ENCODE results near the gene RBMS1.

Gene RBMS1

DNA sequence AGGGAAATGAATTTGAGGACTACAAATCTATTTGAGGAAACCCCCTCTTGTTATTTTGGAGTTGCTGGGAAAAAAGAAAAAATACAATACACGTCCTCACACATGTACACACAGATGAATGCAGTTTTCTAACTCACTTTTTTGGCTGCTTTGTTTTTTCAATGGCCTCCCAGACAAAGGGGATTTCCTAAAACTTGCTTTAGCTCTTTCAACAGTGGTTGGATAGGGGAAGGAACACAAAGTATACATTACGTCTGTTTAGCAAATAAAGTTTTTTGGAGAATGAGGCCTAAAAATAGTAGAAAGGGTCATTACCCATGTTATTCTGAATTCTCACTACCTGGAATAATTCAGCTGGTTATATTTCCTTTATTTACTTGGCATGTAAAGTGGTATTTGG lies 168.2 kb downstream of the RBMS1 start:
- no peak for DNase-seq

DNA sequence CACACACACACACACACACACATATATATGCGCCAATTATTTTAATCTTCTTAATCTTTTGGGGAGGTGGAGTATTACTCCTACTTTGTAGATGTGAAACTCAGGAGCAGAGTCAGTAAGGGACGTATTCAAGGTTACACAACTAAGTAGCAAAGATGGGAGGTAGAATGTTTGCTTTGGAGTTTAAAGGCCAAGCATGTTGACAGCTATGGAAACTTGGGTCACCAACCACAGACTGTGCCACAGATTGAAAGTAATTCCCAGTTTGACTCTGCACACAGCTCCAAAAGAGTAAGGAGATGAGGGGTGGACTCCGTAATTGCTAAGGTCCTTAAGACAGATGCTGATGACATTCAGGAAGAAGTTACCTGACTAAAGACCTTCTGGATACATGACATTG lies 168.7 kb downstream of the RBMS1 start:
- DNase-seq: no peak

DNA sequence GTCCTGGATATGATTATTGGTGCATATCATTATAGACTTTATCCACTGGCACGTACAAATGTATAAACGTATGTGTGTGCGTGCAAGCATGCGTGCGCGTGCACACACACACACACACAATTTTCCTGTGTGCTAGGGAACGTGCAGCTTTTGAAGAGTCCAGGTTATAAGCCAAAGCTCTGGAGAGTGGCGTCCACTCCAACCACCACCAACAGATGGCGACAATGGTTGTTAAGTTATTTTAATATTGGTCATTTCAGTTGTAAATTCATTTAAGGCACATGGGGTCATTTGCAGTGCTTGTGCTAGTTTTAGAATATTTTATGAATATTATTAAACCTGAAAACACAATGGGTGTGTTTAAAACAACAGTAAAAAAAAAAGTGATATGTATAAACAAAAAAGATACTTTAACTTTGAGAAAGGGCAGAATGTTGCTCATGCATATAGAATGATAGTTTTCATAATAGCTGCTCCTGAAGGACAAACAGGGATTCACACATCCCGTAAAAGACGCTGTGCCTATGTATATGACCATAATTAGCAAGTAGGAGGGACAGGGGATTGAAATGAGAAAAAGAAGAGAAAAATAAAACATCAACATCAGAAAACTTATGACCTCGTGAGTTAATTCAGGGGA lies 169.3 kb downstream of the RBMS1 start:
- DNase-seq: no peak

DNA sequence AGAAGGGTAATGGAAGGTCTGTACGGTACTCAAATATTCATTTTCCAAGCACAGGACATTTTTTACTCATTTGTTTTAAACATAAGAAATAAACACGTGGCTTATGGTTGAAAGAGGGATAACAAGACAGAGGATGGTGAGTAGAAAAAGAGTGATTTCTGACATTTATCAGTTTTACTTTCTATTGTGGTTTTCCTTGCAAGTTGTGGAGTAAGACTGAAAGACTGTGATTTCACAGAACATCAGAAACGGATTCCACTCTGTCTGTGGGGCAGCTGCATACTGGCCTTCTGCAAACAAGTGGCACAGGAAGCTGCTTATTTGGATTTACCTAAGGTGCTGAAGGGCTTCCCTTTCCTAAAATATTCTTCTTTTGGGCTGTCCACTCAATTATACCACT lies 171.3 kb downstream of the RBMS1 start:
- no peak for DNase-seq

DNA sequence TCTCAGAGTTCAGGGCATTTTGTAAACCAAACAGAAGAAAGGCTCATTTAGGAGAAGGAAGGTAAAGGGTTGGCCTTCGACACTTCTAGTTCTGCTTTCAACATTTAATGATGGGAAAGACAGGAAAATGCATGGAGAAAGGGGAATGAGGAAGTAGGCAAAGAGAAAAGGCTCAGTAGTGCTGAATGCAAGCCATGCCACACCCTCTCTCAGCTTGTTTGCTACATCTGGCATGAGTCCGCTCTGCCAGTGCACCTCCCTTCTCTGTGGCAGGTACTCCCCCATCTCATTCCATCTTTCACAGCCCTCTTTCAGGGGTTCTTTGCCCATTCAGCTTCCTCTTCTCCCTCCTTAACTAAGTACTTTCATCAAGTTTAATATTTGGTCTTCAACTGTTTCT lies 172.6 kb downstream of the RBMS1 start:
- DNase-seq: no peak

DNA sequence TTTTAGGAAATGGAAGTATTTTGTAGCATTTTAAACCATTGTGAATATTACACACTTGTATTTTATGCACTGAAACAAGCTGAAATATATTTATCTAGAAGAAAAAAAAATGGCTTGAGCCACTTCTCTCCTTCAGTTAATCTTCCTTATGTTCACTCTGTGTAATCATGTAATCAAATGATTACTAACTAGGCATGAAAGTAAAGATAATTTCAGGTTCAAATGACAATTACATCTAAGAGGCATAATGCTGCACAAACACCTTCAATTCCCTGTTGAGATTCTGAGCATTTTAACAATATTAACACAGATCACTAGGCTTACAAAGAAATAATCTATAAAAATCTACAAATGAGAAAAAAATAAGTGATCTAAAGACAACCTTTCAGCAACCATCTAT lies 173.9 kb downstream of the RBMS1 start:
- no peak for DNase-seq

DNA sequence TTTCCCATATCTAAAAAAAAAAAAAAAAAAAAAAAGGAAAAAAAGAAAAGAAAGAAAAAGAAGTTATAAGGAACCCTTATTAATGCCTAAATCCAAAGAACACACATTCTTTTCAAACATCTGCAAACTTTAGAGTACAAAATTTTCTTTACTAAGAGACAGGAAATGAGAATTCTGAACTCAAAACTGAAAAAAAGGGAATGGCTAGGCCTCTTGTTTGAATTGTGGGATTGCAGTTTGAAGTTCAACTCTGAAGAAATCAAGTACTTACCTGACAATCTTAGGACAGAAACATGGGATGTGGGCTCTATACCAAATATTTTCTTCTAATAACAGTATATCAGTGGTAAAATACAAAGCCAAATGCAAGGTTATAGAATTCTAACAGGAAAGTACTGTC lies 175.4 kb downstream of the RBMS1 start:
- DNase-seq: no peak

DNA sequence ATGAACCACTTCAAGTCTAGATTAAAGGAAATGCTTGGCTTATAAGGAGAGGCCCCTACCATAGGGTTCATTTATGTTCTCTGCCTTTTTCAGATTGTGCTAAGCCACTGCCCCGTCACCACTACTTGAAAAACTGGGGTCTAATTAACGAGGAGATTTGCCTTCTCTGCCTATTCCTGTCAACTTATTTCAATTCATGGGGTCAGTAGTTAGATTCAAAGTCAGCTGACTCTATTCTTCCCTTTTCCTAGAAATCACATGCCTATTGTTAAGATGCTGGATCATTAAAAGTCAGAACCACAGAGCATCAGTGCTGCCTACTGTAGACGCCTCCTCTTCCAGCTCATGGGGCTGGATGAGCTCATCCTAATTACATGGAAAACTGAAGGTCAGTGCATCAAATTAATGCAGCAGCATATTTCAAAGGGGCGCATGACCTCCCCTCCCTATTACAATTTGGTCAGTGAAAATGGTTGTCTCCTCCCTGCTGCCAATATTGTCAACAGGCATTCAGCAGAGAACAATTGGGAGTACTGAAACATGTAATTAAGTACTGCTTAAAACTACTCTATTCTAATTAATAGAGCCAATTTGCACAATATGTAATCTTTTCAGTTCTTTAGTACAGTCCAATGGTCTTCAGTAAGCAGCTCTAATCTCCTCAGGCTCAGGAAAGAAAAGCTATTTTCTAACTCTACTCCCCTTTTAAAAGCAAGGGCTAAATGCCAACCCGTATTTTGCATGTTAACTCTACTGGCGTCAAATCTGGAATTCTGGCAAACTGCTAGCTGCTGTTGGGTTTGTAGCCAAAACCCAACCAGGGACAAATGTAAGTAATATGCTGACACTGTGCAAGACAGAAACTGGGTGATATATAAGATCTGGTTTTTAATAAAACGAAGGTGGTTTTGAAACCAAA lies 176.2 kb downstream of the RBMS1 start:
- DNase-seq: no peak

DNA sequence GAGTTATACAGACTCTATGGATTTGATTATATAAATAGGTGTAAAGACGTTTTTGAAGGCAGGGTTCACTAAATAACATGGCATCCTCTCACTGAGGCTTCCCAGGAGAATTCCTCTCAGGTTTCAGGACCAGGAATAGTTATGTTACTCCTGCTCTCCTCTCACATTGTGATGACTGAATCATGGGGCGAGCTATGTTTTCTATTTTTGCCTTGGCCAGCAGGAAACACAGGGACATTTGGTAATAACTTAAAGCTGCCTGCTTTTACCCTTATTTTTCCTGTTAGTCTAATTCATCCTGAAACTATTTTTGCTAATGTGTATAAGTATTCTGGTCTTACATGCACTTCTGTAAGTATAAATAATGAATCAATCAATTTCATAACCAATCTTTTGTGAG lies 178.3 kb downstream of the RBMS1 start:
- no peak for DNase-seq

DNA sequence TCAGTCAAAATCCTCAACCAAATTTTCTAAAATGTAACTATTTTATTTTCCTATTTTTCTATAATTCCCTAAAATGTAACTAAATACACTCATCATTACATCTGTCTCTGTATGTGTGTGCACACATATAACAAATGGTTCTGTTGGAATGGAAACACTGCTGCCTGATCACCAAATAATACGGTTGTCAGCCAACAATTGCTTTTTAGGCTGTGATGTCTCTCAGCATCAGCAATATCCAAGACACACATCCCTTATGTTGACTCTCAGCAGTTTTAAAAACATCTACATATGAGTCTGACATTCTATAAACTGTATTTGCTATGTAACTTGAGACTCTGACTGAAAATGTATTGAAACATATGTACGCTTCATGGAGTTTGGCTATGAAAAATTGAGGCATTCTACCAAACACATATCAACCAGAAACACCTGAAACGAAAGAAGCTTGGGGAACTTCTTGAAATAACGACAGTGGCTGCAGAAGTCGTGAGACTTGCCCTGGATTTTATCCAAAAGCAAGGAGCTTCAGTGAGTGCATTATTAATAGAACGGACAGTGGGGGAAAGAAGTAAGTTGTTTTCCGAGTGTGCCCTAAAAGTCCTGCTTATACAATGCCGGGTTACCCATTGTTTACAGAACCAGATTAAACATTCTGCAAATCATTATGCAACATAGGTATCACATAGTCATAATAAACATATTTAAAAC lies 183.3 kb downstream of the RBMS1 start:
- DNase-seq: no peak

DNA sequence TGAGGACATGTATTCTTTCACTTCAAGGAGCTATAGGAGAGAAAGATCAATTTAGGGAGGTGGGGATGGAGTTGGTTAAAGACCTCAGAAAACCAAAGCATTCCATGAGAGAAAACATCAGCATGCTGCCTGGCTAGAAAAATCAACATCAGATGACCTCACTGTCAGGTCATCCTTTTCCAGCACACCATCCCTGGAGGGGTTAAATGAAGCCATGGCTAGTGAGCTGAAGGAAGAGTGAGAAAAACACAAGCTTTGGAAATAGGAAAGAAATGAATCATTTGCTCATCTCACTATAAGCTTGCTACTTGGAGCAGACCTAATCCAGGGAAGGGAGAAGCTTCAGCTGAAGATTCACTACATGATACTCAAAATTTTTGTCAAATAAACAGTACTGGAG lies 184.0 kb downstream of the RBMS1 start:
- no peak for DNase-seq

DNA sequence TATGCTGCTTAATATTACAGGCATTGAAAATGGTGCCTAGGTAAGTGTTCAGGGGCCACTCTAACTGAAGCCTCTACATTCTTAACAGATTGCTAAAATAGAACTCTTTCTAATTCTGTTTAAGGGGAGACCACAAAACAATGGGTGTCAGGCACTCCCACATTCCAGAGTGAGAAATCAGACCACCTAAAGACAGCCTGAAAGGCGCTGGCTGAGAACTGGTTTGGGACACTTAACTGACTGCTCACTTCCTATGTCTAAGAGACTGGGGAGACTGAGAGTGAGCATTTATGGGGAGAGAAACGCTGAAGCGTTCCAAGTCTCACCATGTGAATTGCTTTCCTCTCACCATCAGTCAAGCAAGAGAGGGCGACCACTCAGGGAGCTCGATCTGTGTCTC lies 184.7 kb downstream of the RBMS1 start:
- no peak for DNase-seq

DNA sequence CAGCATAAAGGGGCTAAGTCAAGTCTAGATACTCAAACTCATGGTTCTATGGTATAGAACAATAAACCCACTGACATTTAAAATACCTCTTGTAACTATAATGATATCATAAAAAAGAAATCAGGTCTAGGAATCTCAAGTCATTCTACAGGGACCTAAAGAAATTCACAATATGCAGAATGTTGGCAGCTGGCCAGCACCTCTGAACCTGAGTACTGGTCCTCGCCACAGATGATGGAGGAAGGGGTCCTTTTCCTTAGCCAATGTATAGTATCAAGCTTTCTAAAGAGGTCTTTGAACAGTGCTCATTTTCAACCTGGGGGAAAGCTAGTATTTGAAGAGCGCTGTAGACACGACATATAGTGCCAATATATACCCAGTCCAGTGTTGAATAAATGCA lies 185.1 kb downstream of the RBMS1 start:
- DNase-seq: no peak

DNA sequence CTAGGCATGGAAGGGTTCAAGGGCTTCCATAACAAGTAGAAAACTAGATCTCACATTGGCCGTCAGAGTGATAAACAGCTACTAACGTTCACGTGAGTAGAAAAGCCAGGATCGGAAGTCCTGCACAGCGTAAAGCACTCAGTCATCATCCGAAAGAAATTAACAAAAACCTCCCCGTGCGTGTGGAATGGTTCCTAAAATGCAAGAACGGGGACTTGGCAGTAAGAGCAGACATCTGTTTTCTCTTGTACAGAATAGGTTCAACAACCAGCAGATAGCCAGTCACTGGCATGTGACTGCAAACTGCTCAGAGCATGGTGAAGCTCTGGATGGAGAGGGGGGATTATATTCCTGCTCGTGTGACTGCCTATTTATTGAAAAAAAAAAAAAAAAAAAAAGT lies 186.6 kb downstream of the RBMS1 start:
- DNase-seq: no peak

DNA sequence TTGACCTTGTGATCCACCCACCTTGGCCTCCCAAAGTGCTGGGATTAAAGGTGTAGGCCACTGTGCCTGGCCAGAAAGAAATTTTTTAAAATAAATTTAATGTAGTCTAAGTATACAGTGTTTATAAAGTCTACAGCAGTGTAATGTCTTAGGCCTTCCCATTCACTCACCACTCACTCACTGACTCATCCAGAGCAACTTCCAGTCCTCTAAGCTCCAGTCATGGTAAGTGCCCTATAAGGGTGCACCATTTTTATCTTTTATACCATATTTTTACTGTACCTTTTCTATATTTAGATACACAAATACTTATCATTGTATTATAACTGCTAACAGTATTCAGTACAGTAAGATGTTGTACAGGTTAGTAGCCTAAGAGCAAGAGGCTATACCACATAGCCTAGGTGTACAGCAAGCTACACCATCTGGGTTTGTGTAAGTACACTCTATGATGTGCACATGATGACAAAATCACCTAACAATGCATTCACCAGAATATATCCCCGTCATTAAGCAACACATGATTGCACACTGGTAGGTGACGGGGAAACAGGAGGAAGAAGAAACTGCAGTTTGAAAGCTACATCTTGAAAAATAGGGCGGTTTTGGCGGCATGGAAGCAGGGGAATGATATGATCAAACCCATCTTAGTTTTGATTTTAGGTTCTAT lies 188.4 kb downstream of the RBMS1 start:
- no peak for DNase-seq

DNA sequence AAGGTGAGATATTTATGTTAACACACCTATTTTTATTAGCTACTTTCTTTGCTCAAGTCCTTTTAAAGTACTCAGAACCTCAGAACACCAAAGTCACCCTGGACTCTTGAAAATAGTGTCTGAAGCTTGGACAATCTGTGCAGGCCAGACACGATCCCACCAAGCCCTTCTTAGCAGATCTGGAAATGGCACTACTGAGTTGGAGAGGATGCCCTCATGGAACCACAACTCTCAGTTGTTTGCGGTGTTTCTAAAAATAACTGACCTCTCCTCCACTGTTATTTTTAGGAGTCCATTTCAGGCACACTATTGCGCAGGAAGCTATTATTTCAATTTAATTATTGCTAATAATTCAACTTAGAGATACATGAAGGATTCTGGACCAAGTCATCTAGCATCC lies 190.1 kb downstream of the RBMS1 start:
- no peak for DNase-seq

DNA sequence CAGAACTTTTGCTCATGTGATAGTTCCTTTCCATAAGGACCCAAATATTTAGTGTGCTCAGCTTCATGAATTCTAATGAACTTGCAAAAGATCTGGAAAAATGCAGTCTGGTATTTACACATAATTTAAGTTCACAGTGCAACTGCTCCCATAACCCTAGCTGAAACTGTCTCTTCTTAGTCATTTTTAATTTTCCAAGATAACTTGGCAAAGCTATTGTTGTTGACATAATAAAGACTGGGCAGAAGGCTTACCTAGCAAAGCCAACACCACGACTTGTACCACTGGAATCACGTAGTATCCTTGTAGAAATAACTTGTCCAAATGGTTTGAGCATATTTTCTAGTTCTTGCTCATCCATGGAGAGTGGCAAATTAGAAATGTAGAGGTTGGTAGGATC lies 190.5 kb downstream of the RBMS1 start:
- DNase-seq: no peak

DNA sequence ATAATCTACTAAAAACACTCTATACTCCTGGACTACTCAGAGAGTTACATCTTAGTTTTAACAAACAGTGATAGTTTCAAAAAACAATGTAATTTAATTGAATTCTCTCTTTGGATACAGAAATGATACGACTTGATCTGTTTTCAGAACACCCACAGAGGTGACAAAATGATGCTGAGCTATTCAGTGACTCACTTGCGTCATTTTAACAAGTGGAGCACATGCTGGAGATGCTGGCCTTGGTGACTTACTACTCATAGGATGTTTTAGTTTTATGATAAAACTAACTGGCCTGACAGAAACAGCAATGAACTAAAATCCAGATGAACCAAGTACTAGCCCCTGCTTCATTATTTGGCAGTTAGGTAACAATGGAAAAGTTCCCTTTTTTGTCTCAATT lies 192.2 kb downstream of the RBMS1 start:
- DNase-seq: no peak

DNA sequence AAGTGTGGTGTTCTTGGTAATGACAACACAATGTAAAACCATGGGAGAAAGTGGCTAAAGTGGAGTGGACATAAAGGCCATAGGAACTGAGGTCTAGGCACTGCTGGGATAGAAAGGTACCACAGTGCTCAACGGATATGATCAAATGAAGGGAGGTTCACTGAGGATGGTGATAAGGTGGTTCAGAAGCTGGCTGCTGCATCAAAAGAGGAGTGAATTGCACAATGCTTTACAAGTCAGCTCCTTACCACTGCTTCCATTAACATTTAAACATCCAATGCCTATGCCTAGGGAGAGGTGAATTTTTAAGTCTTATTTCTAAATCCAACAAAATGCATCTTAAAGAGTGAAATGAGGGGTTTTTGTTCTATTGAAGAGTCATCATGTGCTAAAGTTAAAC lies 193.4 kb downstream of the RBMS1 start:
- no peak for DNase-seq

DNA sequence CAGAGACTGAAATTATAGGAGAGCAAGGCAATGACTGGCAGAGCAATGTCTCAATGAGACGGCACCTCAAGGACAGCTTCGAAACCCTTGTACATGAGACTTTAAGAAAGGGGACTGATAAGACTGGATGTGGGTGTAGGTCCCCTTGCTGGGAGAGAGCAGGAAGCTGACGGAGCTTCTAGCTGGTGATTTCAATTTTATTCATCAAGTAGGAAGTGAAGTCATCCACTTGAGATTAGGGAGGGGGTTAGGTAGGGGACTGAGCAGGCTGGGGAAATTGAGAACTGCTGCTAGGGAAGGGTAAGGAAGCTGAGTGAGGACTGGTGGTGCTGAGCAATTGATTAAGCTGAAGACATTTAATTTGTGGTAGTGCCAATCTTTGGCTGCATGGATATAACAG lies 194.1 kb downstream of the RBMS1 start:
- DNase-seq: no peak

DNA sequence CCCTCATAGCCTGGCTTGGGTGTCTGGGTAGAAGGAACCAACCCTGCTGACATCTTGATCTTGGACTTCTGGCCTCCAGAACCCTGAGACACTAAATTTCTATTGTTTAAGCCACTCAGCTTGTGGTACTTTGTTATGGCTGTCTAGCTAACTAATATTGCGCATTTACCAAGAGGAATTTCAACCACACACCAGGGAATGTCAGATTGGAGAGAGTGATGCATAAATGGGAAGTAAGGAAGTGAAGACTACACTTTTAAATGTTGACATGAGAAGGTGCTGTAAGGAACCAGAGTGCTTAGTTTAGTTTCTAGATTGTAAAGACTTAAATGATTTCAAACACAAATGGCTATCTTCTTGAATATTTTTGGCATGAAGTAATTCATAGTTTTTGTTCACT lies 194.6 kb downstream of the RBMS1 start:
- no peak for DNase-seq

DNA sequence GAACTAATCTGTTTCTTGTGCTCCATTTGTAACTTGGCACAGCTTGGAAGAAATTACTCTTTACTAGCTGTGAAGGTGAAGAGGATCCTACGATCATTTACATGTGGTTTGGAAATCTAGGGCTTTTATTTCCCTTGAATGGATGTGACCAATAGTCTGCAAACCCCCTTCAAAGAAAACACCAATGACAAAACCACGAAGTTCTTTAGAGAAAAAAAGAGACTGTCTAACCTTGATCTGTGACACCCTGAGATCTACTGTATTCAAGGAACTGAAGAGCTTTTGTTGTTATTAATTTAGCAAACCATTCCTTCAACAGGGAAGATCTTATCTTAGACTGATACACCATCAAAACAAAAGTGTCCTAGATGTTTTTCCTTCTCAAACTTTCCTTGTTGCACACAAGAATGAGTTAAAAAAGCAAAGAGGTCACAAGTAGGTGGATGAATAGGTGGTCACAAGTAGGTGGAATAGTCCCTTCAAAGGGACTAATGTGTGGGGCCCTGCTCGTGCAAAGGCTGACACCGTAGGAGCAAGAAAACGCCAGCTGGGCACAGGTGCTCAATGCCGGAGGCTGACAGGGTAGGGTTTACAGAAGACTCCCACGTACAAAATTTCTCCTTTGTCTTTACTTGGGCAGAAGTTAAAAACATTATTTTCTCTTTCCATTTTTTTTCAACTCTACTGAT lies 197.9 kb downstream of the RBMS1 start:
- DNase-seq: no peak

DNA sequence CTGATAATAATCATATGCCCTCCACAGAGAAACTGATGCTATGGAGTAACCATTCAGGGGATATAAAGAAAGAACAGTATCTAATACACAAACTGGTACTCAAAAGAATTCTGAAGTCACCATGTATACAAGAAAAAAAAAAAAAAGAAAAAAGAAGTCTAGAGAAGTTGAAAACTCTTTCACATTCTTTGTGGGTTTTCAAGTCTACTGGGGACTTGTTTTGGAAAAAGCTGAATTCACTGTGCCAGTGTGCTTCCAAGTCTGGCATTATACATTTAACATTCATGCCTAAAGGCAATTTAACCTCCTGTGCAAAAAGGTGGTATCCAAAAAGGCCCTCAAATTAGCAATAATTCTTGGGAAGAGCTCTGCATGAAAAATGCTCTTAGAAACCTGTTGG lies 198.7 kb downstream of the RBMS1 start:
- DNase-seq: no peak

All from NCI-H2107 (cell line).